Endothelial cell of umbilical vein (primary cell): ENCODE results near the gene TSPAN15. TPM values are rescaled to one million over a fixed set of nuclear protein-coding genes. Genes with fewer than 3 reads are reported as not detected.

ENCODE experiments used
- BruUV-seq: library from RNA; stranded (reverse); fragments of 400-500 nt; replicated peaks from 2 replicates; lab custom pipeline; 2021; lab: Mats Ljungman, UMichigan
- CTCF ChIA-PET: fragments of 300-600, 350-600 bp; sonication (Branson Sonifier 250); formaldehyde crosslinking; loops from one replicate; lab custom pipeline; 2021; ENCODE audit warnings: antibody characterized with exemption, inconsistent platforms; lab: Charles Lee
- POLR2A ChIA-PET: fragments of 300-600, 350-600 bp; sonication (Branson Sonifier 250); formaldehyde crosslinking; loops from one replicate; lab custom pipeline; 2021; ENCODE audit warnings: antibody characterized with exemption, inconsistent platforms; lab: Charles Lee
- DNase-seq: peaks from one replicate; pipeline ENCODE4 v3.0.0-alpha.2; 2011; ENCODE audit warnings: low read depth, low spot score
- FAIRE-seq: peaks from 2 replicates; lab custom pipeline; 2011; peaks lifted over from hg19 to GRCh38; lab: Jason Lieb, UNC
- H2AFZ ChIP-seq: 2 replicates; pipeline ENCODE4 v1.6.0; 2012; ENCODE audit warnings: low read depth, low read length, control low read depth, inconsistent platforms
- H3K27ac ChIP-seq: 2 replicates; pipeline ENCODE4 v1.5.1; 2011; ENCODE audit warnings: low read depth, mild to moderate bottlenecking, control low read depth, low read length, moderate library complexity; ENCODE audit not compliant: insufficient read depth
- H3K27me3 ChIP-seq, 2 experiments: 2 replicates each; pipeline versions ENCODE4 v1.6.0 to v1.6.1; 2011; ENCODE audit warnings: low read length in 2 of 2, mixed read lengths in 1 of 2; ENCODE audit not compliant: control insufficient read depth in 2 of 2, insufficient read depth in 2 of 2
- H3K36me3 ChIP-seq, 2 experiments: 2 replicates in 1 of 2; 3 replicates in 1 of 2; pipeline ENCODE4 v1.5.1; 2011; ENCODE audit warnings: low read length in 2 of 2, mild to moderate bottlenecking in 1 of 2, moderate library complexity in 1 of 2; ENCODE audit not compliant: control insufficient read depth in 2 of 2, insufficient read depth in 2 of 2; ENCODE audit errors: extremely low read depth in 1 of 2
- H3K4me1 ChIP-seq: 3 replicates; pipeline ENCODE4 v1.5.1; 2011; ENCODE audit warnings: mild to moderate bottlenecking, low read length; ENCODE audit not compliant: control insufficient read depth, insufficient read depth; ENCODE audit errors: extremely low read depth
- H3K4me2 ChIP-seq: 2 replicates; pipeline ENCODE4 v1.6.1; 2011; ENCODE audit warnings: low read length, control low read depth, mixed read lengths; ENCODE audit not compliant: insufficient read depth
- H3K4me3 ChIP-seq, 3 experiments: fragments of 200-600 bp in 1 of 3; sonication (generic), shearing (Covaris generic) in 1 of 3; replicated peaks in 1 of 3; 2 replicates each; pipeline ENCODE4 v1.5.1; 2011 to 2016; ENCODE audit warnings: control low read depth in 3 of 3, low read length in 3 of 3, mild to moderate bottlenecking in 2 of 3, inconsistent platforms in 1 of 3, low read depth in 1 of 3, moderate library complexity in 1 of 3; ENCODE audit not compliant: insufficient read depth in 1 of 3
- H3K79me2 ChIP-seq: 2 replicates; pipeline ENCODE4 v1.6.0; 2012; ENCODE audit warnings: low read length, inconsistent platforms; ENCODE audit not compliant: control insufficient read depth, insufficient read depth
- H3K9ac ChIP-seq: replicated peaks from 2 replicates; pipeline ENCODE3; 2011; ENCODE audit warnings: low read length, control low read depth; ENCODE audit not compliant: insufficient read depth; ENCODE audit errors: extremely low read depth
- H3K9me1 ChIP-seq: replicated peaks from 3 replicates; pipeline ENCODE4 v1.6.0; 2011; ENCODE audit warnings: mild to moderate bottlenecking, low read length; ENCODE audit not compliant: control insufficient read depth, insufficient read depth; ENCODE audit errors: extremely low read depth
- H3K9me3 ChIP-seq: replicated peaks from 2 replicates; pipeline ENCODE4 v1.5.1; 2012; ENCODE audit warnings: low read length, inconsistent platforms; ENCODE audit not compliant: control insufficient read depth, insufficient read depth
- H4K20me1 ChIP-seq: replicated peaks from 2 replicates; pipeline ENCODE3; 2011; ENCODE audit warnings: mild to moderate bottlenecking, low read length; ENCODE audit not compliant: control insufficient read depth, insufficient read depth; ENCODE audit errors: extremely low read depth
- CTCF ChIP-seq, 2 donors: IDR thresholded peaks; 1 replicate in 1 of 2; 2 replicates in 1 of 2; pipeline ENCODE4 v1.5.1; 2011; ENCODE audit warnings: low read length in 2 of 2, mild to moderate bottlenecking in 2 of 2, moderate library complexity in 2 of 2, control low read depth in 1 of 2, inconsistent platforms in 1 of 2, low read depth in 1 of 2; ENCODE audit not compliant: insufficient read depth in 1 of 2; ENCODE audit errors: extremely low read depth in 1 of 2
- EZH2 ChIP-seq: IDR thresholded peaks from 2 replicates; pipeline ENCODE4 v1.6.1; 2012; ENCODE audit warnings: borderline replicate concordance, low read depth, mild to moderate bottlenecking, moderate library complexity, low read length, inconsistent platforms; ENCODE audit not compliant: severe bottlenecking
- FOS ChIP-seq: IDR thresholded peaks from 2 replicates; pipeline ENCODE4 v1.6.1; 2011; ENCODE audit warnings: mild to moderate bottlenecking, low read length, moderate library complexity, borderline replicate concordance; ENCODE audit not compliant: insufficient read depth
- JUN ChIP-seq: IDR thresholded peaks from 2 replicates; pipeline ENCODE4 v1.6.1; 2011; ENCODE audit warnings: borderline replicate concordance, low read depth; ENCODE audit not compliant: insufficient read length, insufficient read depth
- MYC ChIP-seq: IDR thresholded peaks from one replicate; pipeline ENCODE4 v1.6.1; 2011; ENCODE audit warnings: mild to moderate bottlenecking, low read depth, low read length
- POLR2A ChIP-seq: IDR thresholded peaks from 2 replicates; pipeline ENCODE4 v1.6.1; 2012; ENCODE audit warnings: low read depth, mild to moderate bottlenecking, control low read depth, low read length
- POLR2AphosphoS5 ChIP-seq: IDR thresholded peaks from 2 replicates; pipeline ENCODE4 v1.6.1; 2012; ENCODE audit warnings: low read depth, mild to moderate bottlenecking, control low read depth, low read length, moderate library complexity; ENCODE audit not compliant: insufficient read depth
- dilution Hi-C: fragments of 300-500 bp; cut with MboI; formaldehyde crosslinking; loops from one replicate; pipeline ENCODE4 v1.15.0; 2019; ENCODE audit warnings: low sequenced_read_pairs; ENCODE audit not compliant: extremely low pct_ligation_motif_present
- intact Hi-C: fragments of 100-400 bp; cut with micrococcal nuclease; formaldehyde crosslinking; loops from one replicate; pipeline ENCODE4 v1.10.0; 2022
- polyA plus RNA-seq, 4 experiments: library from polyadenylated mRNA; depleted of rRNA in 3 of 4; stranded (reverse) in 3 of 4; unstranded in 1 of 4; fragments of >200 nt; gene quantifications; 2 replicates each; pipeline versions ENCODE4 v1.2.1 to v1.2.3, GENCODE V29; 2011 to 2012; ENCODE audit warnings: missing spikeins in 1 of 4
- total RNA-seq: library from RNA; stranded (reverse); gene quantifications from 2 replicates; pipeline ENCODE4 v1.2.3, GENCODE V29; 2021

TSPAN15 gene
- total and polyA plus RNA-seq, 2 donors (not counting 3 experiments of a cell fraction or from before 2014, with no cell fraction given): 78.4 to 189 TPM

GRCh38 chr10:69428165-69428564 lies 23.1 kb upstream of the TSPAN15 start:
- no TSS peak for BruUV-seq
- H2AFZ ChIP-seq: no peak overlapping the region
- FAIRE-seq (no peak), DNase-seq (no peak)
- no peaks in the 10 kb centered on the region for H3K27me3 ChIP-seq
- H3K9me3 ChIP-seq: no peaks in the 10 kb centered on the region
- intact Hi-C loops (loop anchor here (5.0 kb wide), 2 partner anchors 39 to 209 kb away; no protein-coding TSS in a partner anchor), dilution Hi-C loops (no loop called here)
- no peak overlapping the region for H3K27ac ChIP-seq
- POLR2A ChIA-PET: no interaction called here
- H3K4me1 ChIP-seq: no peaks in the 10 kb centered on the region
- no peak overlapping the region for H3K4me3 ChIP-seq
- no peak overlapping the region for H3K9ac ChIP-seq
- H4K20me1 ChIP-seq: no peaks in the 10 kb centered on the region
- CTCF ChIA-PET: interaction anchor here (0.7 to 4.0 kb wide), 6 partner anchors 19 to 211 kb away, joined by 3 to 41 read pairs (median 3); no protein-coding TSS in a partner anchor
- no peak overlapping the region for H3K4me2 ChIP-seq
- TF ChIP-seq JUN (no peak), EZH2 (no peak), FOS (no peak), POLR2A (no peak), CTCF (IDR thresholded peaks at IDR 0.05; ENCODE audit: extremely low read depth in 1 of 2, insufficient read depth in 1 of 2, low read depth in 1 of 2, low read length in 2 of 2) (no peak), MYC (no peak), POLR2AphosphoS5 (no peak)
- H3K9me1 ChIP-seq: no peaks in the 10 kb centered on the region
- no peaks in the 10 kb centered on the region for H3K79me2 ChIP-seq
- H3K36me3 ChIP-seq: no peaks in the 10 kb centered on the region
